Stimulated activated CD4-positive, alpha-beta T cell treated with anti-CD3 and anti-CD28 coated beads, TNF-alpha, amount 100 ng/mL, for 48 hours (primary cell): ENCODE measurements around the gene OR4Q2.
"Not testable (repeated sequence)": the region's sequence is repeated elsewhere in the genome, so short reads cannot be mapped to it uniquely, and the experiment has no call there.

Source experiments
- DNase-seq, 3 donors: peaks; one replicate each; pipeline ENCODE4 v3.0.0-alpha.2; 2020; ENCODE audit warnings: low read depth in 3 of 3

Gene OR4Q2

GRCh38 chr14:20001863-20002262 lies at the start of gene OR4Q2:
Gene OR4Q2, plus strand, starts transcription at chr14:20002163.
- DNase-seq: no peak

GRCh38 chr14:19969735-19970134 lies 32.2 kb upstream of the OR4Q2 start:
- DNase-seq: not testable (repeated sequence)

GRCh38 chr14:19974844-19975243 lies 27.1 kb upstream of the OR4Q2 start:
- no peak for DNase-seq

GRCh38 chr14:19975291-19975690 lies 26.7 kb upstream of the OR4Q2 start, which contains the start of gene OR4K15:
Gene OR4K15, plus strand, starts transcription at chr14:19975591. Its CDS starts 0 bp downstream, at chr14:19975591.
- DNase-seq: no peak

- no peak for DNase-seq
These were observed 8.5 kb upstream of the OR4Q2 start for GRCh38 chr14:19993438-19993837.

GRCh38 chr14:20002319-20002718 lies 356 bp downstream of the OR4Q2 start:
- DNase-seq: no peak

GRCh38 chr14:20008156-20008555 lies 6.2 kb downstream of the OR4Q2 start:
- DNase-seq: no peak

GRCh38 chr14:20019257-20019865 lies 17.4 kb downstream of the OR4Q2 start, which contains the start of gene OR4K14:
Gene OR4K14, minus strand, starts transcription at chr14:20019307. Its CDS starts 4,114 bp downstream, at chr14:20015193.
- DNase-seq: no peak

GRCh38 chr14:20031058-20031457 lies 29.1 kb downstream of the OR4Q2 start:
- no peak for DNase-seq

- DNase-seq: no peak
These were observed 33.5 kb downstream of the OR4Q2 start for GRCh38 chr14:20035449-20035848.

- no peak for DNase-seq
These were observed 34.0 kb downstream of the OR4Q2 start, which contains the start of gene OR4K13 for GRCh38 chr14:20035938-20036337. Gene OR4K13, minus strand, starts transcription at chr14:20036038. Its CDS starts 1,280 bp downstream, at chr14:20034758.

- DNase-seq: no peak
These were observed 42.3 kb downstream of the OR4Q2 start for GRCh38 chr14:20044243-20044642.

GRCh38 chr14:20048202-20048601 lies 46.2 kb downstream of the OR4Q2 start:
- DNase-seq: no peak
